WI38 (cell line): Measurements from ENCODE around the gene CUTA.

ENCODE experiments used
- H3K4me3 ChIP-seq: 2 replicates; pipeline ENCODE4 v1.5.1; 2011; ENCODE audit warnings: low read depth, mild to moderate bottlenecking, control low read depth, low read length
- TF ChIP-seq, protein P1 (sequence below): IDR thresholded peaks from 2 replicates; pipeline ENCODE4 v1.5.1; 2012; ENCODE audit warnings: low read depth, mild to moderate bottlenecking, control low read depth, low read length

Gene CUTA

DNA sequence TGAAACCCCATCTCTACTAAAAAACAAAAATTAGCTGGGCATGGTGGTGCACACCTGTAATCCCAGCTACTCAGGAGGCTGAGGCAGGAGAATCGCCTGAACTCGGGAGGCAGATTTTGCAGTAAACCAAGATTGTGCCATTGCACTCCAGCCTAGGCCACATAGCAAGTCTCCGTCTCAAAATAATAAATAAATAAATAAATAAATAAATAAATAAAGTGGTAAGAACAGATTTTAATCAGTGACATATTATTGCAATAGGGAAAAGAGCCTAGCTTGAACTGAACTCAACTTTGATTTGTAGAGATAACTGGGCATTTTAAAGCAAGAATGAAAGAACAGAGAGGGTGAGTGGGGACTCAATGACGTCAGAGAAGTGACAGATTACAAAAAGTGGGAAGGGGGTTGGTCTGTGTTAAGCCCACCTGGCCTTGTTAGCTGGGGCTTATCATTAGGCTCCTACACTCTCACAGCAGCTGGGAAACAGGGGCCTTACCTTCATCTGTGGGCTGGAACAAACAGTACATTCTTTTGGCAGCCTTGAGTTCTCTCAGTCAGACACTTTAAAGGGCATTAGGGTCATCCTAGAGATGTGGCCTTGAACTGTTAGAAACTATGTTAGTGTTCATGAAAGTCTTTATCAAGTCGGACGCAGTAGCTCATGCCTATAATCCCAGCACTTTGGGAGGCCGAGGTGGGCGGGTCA, 50.7 kb downstream of the CUTA start:
- TF ChIP-seq, protein P1, sequence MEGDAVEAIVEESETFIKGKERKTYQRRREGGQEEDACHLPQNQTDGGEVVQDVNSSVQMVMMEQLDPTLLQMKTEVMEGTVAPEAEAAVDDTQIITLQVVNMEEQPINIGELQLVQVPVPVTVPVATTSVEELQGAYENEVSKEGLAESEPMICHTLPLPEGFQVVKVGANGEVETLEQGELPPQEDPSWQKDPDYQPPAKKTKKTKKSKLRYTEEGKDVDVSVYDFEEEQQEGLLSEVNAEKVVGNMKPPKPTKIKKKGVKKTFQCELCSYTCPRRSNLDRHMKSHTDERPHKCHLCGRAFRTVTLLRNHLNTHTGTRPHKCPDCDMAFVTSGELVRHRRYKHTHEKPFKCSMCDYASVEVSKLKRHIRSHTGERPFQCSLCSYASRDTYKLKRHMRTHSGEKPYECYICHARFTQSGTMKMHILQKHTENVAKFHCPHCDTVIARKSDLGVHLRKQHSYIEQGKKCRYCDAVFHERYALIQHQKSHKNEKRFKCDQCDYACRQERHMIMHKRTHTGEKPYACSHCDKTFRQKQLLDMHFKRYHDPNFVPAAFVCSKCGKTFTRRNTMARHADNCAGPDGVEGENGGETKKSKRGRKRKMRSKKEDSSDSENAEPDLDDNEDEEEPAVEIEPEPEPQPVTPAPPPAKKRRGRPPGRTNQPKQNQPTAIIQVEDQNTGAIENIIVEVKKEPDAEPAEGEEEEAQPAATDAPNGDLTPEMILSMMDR = no peak
- H3K4me3 ChIP-seq = no peak overlapping the region
